Adipose tissue (tissue), 3 donors: Measurements from ENCODE around the gene RFX3. TPM values are rescaled to one million over a fixed set of nuclear protein-coding genes. Genes with fewer than 3 reads are reported as not detected.

ENCODE experiments used
- H3K27ac ChIP-seq: one replicate; pipeline ENCODE4 v1.5.1; 2013; ENCODE audit warnings: low read depth, low read length
- WGBS, 3 donors: extraction: QIAGEN DNeasy Blood & Tissue Kit; methylation state at CpG; one replicate each; pipeline ENCODE4 v1.1.7; 2013; 5-methylcytosine and 5-hydroxymethylcytosine counted together
- polyA plus RNA-seq, 3 donors: library from polyadenylated mRNA; stranded (reverse); fragments of 200-250 nt; gene quantifications; one replicate each; pipeline ENCODE4 v1.2.3, GENCODE V29; 2013
- donor health status: healthy with polysubstance abuse.
- donor health status: Bipolar disorder and iron deficiency.
- donor health status: healthy.

RFX3 gene
- polyA plus RNA-seq, 3 donors: 0.79 to 1.3 (median 1.0) TPM

DNA sequence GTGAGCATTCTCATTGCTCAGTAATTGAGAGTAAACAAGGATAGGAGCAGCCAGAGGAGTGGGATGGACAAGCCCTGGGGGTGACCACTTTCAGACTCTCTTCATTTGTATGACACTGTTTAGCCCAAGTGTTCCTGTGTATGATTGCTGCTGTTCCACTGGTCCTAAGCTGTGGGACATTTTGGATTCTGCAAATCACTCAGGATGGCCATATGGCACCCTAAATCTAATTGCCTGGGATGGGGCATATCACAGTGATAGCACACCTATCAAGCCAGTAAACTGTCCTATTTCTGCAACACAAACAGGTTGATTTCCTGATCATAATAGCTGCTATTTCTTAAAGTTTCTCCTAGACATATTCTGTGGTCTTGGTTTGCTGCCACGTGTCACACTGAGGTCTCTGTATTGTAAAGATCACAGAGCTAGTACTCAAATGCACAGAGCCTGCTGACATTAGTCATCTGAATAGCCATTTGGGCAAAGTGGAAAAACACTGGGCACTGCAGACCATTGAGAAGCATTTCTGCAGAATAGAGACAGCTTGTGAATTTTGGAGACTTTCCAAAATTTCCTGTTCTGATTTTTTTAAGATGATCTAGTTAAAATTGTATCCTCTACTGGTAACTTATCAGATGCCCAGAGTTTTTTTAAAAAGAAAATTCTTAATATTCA, 320.2 kb downstream of the RFX3 start:
- 56 to 68% (median 66%) methylated on average over 1 of the region's 1 CpG for whole genome bisulfite sequencing, 3 donors
- H3K27ac ChIP-seq: no peak overlapping the region

GRCh38 chr9:3200331-3200774, 325.4 kb downstream of the RFX3 start:
- 92 to 96% (median 94%) methylated on average over 4 of the region's 4 CpGs for WGBS, 3 donors
- no peak overlapping the region for H3K27ac ChIP-seq

DNA sequence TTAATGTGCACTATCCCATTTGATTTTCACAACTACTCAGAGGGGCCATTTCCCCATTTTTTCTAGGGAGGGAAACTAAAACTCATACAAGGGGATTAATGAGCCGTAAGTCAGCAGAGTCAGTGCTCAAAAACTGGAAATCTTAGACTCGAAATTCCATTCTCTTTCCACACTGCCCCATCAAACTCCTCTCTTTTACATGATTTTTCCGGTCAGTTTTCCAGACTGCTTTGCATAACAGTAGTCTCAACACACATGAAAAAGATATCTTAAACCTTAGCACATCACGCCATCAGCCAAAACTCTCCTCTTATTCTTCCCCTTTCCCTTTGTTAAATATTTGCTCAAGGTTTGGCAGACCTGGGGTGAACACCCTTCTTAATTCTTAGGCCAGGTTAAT, 332.0 kb downstream of the RFX3 start:
- 75 to 93% (median 85%) methylated on average over 4 of the region's 4 CpGs for WGBS, 3 donors
- H3K27ac ChIP-seq: no peak overlapping the region

DNA sequence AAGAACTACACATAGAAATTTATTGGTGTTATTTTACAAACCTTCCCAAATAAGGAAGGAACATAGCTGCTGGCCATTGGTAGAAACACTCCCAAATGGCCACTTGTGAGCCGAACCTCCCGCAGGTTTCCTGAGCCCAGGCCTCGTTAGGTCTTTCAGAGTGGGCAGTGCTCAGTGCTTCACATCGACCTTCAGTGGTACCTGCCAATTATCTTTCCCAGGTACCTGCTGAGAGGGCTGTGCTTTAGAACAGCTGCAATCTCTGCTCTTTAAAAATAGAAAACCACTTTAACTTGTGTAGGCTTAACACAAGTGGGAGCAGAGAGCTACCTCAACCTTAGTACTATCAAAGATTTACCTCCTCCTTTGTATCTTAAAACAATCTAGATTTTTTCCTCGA, 334.1 kb downstream of the RFX3 start:
- WGBS, 3 donors: 64 to 76% (median 75%) methylated on average over 5 of the region's 5 CpGs
- H3K27ac ChIP-seq: no peak overlapping the region

DNA sequence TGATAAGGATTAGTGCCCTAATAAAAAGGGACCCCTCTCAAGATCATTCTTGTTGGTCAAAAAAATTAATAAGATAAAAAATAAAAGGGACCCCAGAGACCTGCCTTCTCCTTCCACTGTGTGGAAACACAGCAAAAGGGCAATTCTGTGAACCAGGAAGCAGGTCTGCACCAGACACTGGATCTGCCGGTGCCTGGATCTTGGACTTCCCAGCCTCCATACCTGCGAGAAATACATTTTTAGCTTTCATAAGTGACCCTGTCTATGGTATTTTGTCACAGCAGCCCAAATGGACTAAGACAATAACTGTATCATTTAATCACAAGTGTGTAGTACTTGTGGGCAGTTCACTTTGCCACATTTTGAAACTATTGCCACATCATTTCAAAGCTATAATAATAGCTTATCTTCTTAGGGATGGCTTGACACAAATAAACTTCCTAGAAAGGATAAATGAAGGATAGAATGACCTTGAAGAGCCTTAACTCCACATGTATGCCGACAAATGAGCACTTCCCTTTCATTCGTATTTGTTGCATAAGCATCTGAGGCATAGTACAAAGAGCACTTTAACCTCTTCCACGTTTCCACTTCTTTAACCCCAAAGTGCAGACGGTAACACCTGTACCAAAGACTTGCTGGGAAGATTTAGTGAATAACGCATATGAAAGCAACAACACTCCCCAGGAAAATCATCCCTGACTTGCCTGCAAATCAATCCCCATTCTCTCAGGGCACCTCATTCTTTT, 336.5 kb downstream of the RFX3 start:
- WGBS, 3 donors: 54 to 73% (median 65%) methylated on average over 7 of the region's 7 CpGs
- no peak overlapping the region for H3K27ac ChIP-seq

DNA sequence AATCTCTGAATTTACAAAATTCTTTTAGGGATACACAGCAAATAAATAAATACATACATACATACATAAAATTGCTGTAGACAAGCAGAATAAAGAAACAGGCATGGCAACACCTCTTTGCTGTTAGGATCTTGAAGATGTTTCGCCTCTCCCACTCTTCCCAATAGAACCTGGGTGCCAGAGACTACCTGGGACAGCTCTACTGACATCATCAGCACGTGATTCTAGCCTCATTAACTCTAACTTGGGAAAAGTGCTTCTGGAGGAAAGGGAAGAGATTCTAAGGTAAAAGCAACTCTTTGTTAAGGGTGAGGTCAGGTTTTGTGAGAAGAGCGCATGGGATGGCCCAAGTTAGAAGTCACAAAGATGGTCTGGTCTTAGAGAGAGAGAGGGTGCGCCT, 339.1 kb downstream of the RFX3 start:
- 74 to 80% (median 80%) methylated on average over 4 of the region's 4 CpGs for WGBS, 3 donors
- H3K27ac ChIP-seq: no peak overlapping the region

GRCh38 chr9:3181049-3181953, 344.5 kb downstream of the RFX3 start:
- WGBS, 3 donors: 2 to 3% (median 3%) methylated on average over 76 of the region's 76 CpGs
- H3K27ac ChIP-seq: no peak overlapping the region

DNA sequence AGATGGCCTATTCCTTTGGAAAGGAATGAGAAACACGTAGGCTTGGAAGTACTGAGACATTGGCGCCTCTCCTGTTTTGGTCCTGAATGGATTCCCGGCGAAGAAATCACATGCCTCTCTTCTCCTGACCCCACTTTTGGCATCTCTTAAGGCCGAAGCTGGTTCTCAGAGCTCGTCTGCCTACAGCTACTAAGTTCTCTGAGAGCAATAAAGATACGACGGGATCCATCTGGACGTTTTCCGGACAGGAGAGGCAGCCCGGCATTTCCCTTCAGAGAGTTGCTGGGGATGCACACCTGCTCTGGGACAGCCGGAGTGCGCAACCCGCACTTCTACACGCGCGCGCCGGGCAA, 345.1 kb downstream of the RFX3 start:
- 16 to 22% (median 21%) methylated on average over 19 of the region's 19 CpGs for WGBS, 3 donors
- H3K27ac ChIP-seq: no peak overlapping the region

DNA sequence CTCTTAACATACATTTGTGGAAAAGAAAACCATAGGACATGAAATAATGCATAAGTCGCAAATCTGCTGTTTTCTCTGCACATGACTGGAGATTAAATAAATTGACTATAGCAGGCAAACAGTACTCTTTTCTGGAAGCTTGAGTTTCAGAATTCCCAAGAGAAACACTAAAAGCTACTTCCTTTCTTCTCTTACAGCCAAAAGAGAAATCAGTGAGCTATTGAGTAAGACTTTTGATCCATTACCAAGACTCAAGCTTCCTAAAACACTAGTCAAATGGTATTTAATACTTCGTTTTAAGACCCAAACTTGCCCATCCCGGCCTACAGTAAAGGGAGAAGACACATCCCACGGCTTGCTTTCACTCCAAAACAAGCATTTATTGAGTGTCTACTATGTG, 346.1 kb downstream of the RFX3 start:
- 61 to 67% (median 66%) methylated on average over 4 of the region's 4 CpGs for WGBS, 3 donors

DNA sequence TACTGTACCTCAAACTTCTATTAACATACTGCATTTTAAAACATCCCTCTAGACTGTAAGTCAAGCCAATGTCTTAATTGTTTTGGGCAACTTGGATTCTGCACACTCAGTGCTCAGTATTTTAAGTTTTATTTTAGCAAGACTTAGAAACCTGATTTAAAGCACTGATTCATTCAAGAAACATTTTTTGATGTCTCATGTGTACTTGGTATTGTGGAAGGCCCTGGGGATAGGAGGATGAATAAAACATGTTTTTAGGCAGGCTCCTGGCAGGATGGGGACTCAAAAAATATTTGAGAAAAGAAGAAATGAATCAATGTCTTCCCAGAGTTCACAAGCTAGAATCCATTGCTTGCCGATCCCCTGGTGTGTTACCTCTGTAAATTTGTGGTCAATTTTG, 347.9 kb downstream of the RFX3 start:
- H3K27ac ChIP-seq: no peak overlapping the region
- 49 to 80% (median 67%) methylated on average over 1 of the region's 1 CpG for WGBS, 3 donors

More for the DNA sequence above, 346.1 kb downstream of the RFX3 start:
- no peak overlapping the region for H3K27ac ChIP-seq

GRCh38 chr9:3177146-3177761, 348.5 kb downstream of the RFX3 start:
- no peak overlapping the region for H3K27ac ChIP-seq
- WGBS, 3 donors: 53 to 80% (median 69%) methylated on average over 4 of the region's 4 CpGs

DNA sequence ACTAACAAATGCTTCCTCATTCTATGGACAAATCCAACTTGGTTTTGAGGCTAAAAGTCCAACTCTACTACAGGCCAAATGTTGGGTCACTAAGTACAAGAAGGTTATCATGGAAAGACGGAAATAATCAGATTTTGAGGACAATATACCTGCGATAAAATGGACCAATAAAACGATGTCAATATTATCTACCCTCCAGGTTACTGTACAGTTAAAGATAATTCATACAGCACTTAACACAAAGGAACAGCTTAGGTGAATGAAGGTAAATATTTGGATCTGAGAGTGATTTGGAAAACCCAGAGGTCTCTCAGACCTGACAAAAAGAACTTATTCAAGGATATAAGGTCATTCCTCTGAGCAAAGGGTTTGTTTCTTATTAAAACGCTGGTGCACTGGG, 352.4 kb downstream of the RFX3 start:
- no peak overlapping the region for H3K27ac ChIP-seq
- 66 to 78% (median 66%) methylated on average over 4 of the region's 4 CpGs for WGBS, 3 donors

DNA sequence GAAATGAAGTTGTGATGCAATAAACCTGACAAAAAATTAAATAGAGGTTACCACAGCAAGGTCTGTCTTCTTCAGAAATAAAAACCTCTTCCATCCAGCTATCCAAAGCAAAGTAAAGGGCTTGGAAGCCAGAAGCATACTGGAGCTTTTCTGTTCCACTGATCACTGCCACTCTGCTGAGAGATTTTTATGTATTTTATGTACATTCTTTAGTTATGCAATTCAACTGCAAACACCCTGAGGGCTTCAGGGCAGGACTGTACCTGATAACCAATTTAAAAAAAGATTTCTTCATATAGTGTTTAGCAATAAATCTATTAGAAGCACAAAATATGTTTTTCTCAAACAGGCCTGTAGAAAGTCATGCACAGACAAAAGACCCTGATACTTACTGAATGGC, 355.0 kb downstream of the RFX3 start:
- no peak overlapping the region for H3K27ac ChIP-seq
